ENCODE measurements around the gene ZBTB25. TPM values are rescaled to one million over a fixed set of nuclear protein-coding genes. Genes with fewer than 3 reads are reported as not detected.

The ZBTB25 gene
- total RNA-seq, 1 donor from 2014 or later, result 9.5 TPM

- peaks cover 33% of the 10 kb centered on the region for H3K36me3 ChIP-seq (ENCODE audit: insufficient read depth, low read length)
- H3K4me3 ChIP-seq (ENCODE audit: insufficient read depth, low read depth, low read length), result no peak overlapping the region
- Mint-ChIP-seq H3K27me3 (ENCODE audit: low read depth, unreplicated experiment) (no peaks in the 10 kb centered on the region), H3K36me3 (ENCODE audit: low read depth, unreplicated experiment) (peaks cover 12% of the 10 kb centered on the region), H3K4me1 (ENCODE audit: low read depth, unreplicated experiment) (no peaks in the 10 kb centered on the region), H3K9me3 (ENCODE audit: unreplicated experiment) (no peaks in the 10 kb centered on the region), H3K4me3 (ENCODE audit: unreplicated experiment) (no peak overlapping the region), H3K27ac (ENCODE audit: unreplicated experiment) (no peak overlapping the region)
- H3K9me3 ChIP-seq (ENCODE audit: insufficient read depth, low read depth, low read length), result no peaks in the 10 kb centered on the region
- no peaks in the 10 kb centered on the region for H3K4me1 ChIP-seq (ENCODE audit: insufficient read depth, low read length)
- H3K79me2 ChIP-seq (ENCODE audit: insufficient read depth, low read length), result no peaks in the 10 kb centered on the region
- no peak for FAIRE-seq
- no peak overlapping the region for H2AFZ ChIP-seq (ENCODE audit: low read depth, low read length)
- H3K27me3 ChIP-seq (ENCODE audit: insufficient read depth, low read length), result no peaks in the 10 kb centered on the region
- no peak overlapping the region for H3K27ac ChIP-seq (ENCODE audit: low read depth, low read length)
- TF ChIP-seq CTCF (IDR thresholded peaks at IDR 0.05; ENCODE audit: insufficient read depth, low read depth, low read length) (no peak), EZH2 (IDR thresholded peaks at IDR 0.05; ENCODE audit: insufficient read depth, low read length) (no peak)
- no peak for DNase-seq (ENCODE audit: low read depth)
- H3K9ac ChIP-seq (ENCODE audit: low read length), result no peak overlapping the region
- no peaks in the 10 kb centered on the region for H4K20me1 ChIP-seq (ENCODE audit: insufficient read depth, low read length)
- no peak overlapping the region for H3K4me2 ChIP-seq (ENCODE audit: low read length)
Measured at GRCh38 chr14:64454671-64455070, 49.0 kb downstream of the ZBTB25 start.

GRCh38 chr14:64450255-64450654 is 53.4 kb downstream of the ZBTB25 start:
- DNase-seq (ENCODE audit: low read depth), result no peak
- no peaks in the 10 kb centered on the region for H4K20me1 ChIP-seq (ENCODE audit: insufficient read depth, low read length)
- TF ChIP-seq CTCF (IDR thresholded peaks at IDR 0.05; ENCODE audit: insufficient read depth, low read depth, low read length), result no peak
- no peak for TF ChIP-seq EZH2 (IDR thresholded peaks at IDR 0.05; ENCODE audit: insufficient read depth, low read length)
- no peak overlapping the region for H3K4me3 Mint-ChIP-seq (ENCODE audit: unreplicated experiment)
- no peaks in the 10 kb centered on the region for H3K27me3 Mint-ChIP-seq (ENCODE audit: low read depth, unreplicated experiment)
- no peak for FAIRE-seq
- H3K9me3 Mint-ChIP-seq (ENCODE audit: unreplicated experiment), result no peaks in the 10 kb centered on the region
- H3K27ac ChIP-seq (ENCODE audit: low read depth, low read length), result no peak overlapping the region
- peaks cover 22% of the 10 kb centered on the region for H3K4me1 Mint-ChIP-seq (ENCODE audit: low read depth, unreplicated experiment)
- H2AFZ ChIP-seq (ENCODE audit: low read depth, low read length), result no peak overlapping the region
- peaks cover 8% of the 10 kb centered on the region for H3K36me3 Mint-ChIP-seq (ENCODE audit: low read depth, unreplicated experiment)
- no peaks in the 10 kb centered on the region for H3K79me2 ChIP-seq (ENCODE audit: insufficient read depth, low read length)
- H3K27ac Mint-ChIP-seq (ENCODE audit: unreplicated experiment), result no peak overlapping the region
- H3K4me3 ChIP-seq (ENCODE audit: insufficient read depth, low read depth, low read length), result no peak overlapping the region
- H3K4me1 ChIP-seq (ENCODE audit: insufficient read depth, low read length), result peaks cover 14% of the 10 kb centered on the region
- peaks cover 30% of the 10 kb centered on the region for H3K36me3 ChIP-seq (ENCODE audit: insufficient read depth, low read length)
- H3K9me3 ChIP-seq (ENCODE audit: insufficient read depth, low read depth, low read length), result no peaks in the 10 kb centered on the region
- no peaks in the 10 kb centered on the region for H3K27me3 ChIP-seq (ENCODE audit: insufficient read depth, low read length)
- no peak overlapping the region for H3K9ac ChIP-seq (ENCODE audit: low read length)
- H3K4me2 ChIP-seq (ENCODE audit: low read length), result no peak overlapping the region

- Histone ChIP-seq H3K9ac (ENCODE audit: low read length) (no peak overlapping the region), H3K36me3 (ENCODE audit: insufficient read depth, low read length) (peaks cover 30% of the 10 kb centered on the region), H3K27me3 (ENCODE audit: insufficient read depth, low read length) (no peaks in the 10 kb centered on the region), H3K9me3 (ENCODE audit: insufficient read depth, low read depth, low read length) (no peaks in the 10 kb centered on the region), H3K4me1 (ENCODE audit: insufficient read depth, low read length) (peaks cover 20% of the 10 kb centered on the region), H3K79me2 (ENCODE audit: insufficient read depth, low read length) (no peaks in the 10 kb centered on the region), H3K27ac (ENCODE audit: low read depth, low read length) (no peak overlapping the region), H4K20me1 (ENCODE audit: insufficient read depth, low read length) (no peaks in the 10 kb centered on the region), H3K4me3 (ENCODE audit: insufficient read depth, low read depth, low read length) (no peak overlapping the region), H2AFZ (ENCODE audit: low read depth, low read length) (no peak overlapping the region), H3K4me2 (ENCODE audit: low read length) (peak overlapping the region; percentile 14)
- Mint-ChIP-seq H3K4me3 (ENCODE audit: unreplicated experiment) (no peak overlapping the region), H3K9me3 (ENCODE audit: unreplicated experiment) (no peaks in the 10 kb centered on the region), H3K27ac (ENCODE audit: unreplicated experiment) (peak overlapping the region; percentile 49), H3K4me1 (ENCODE audit: low read depth, unreplicated experiment) (peaks cover 39% of the 10 kb centered on the region), H3K27me3 (ENCODE audit: low read depth, unreplicated experiment) (no peaks in the 10 kb centered on the region), H3K36me3 (ENCODE audit: low read depth, unreplicated experiment) (peaks cover 17% of the 10 kb centered on the region)
- no peak for TF ChIP-seq CTCF (IDR thresholded peaks at IDR 0.05; ENCODE audit: insufficient read depth, low read depth, low read length)
- no peak for TF ChIP-seq EZH2 (IDR thresholded peaks at IDR 0.05; ENCODE audit: insufficient read depth, low read length)
- peak; percentile 51 for DNase-seq (ENCODE audit: low read depth)
- no peak for FAIRE-seq
Measured at GRCh38 chr14:64447876-64448670, 55.6 kb downstream of the ZBTB25 start.

Measured in astrocyte (in vitro differentiated cells and primary cell).